Measurements from ENCODE around the gene RERE. TPM values are rescaled to one million over a fixed set of nuclear protein-coding genes. Genes with fewer than 3 reads are reported as not detected.

The RERE gene
- total RNA-seq, 2 donors from 2014 or later = 207 to 322 TPM

- H3K9me3 ChIP-seq = no peaks in the 10 kb centered on the region
- peaks cover 4% of the 10 kb centered on the region for H3K4me1 ChIP-seq (replicated peaks)
- 88% methylated on average over 3 of the region's 3 CpGs for WGBS
- no peak overlapping the region for H3K4me3 ChIP-seq
- no peak overlapping the region for H3K27ac ChIP-seq
- no peak for TF ChIP-seq POLR2A (IDR thresholded peaks at IDR 0.05)
- no peak for TF ChIP-seq POLR2AphosphoS5 (IDR thresholded peaks at IDR 0.05)
- TF ChIP-seq CTCF (IDR thresholded peaks at IDR 0.05) = no peak
- intact Hi-C loops (cut with DNase I) = loop anchor here (10.0 kb wide), 1 partner anchor 258 kb away; no protein-coding TSS in a partner anchor
- no peaks in the 10 kb centered on the region for H3K27me3 ChIP-seq (replicated peaks; ENCODE audit: insufficient read depth)
- DNase-seq (ENCODE audit: low spot score) = no peak
- H3K36me3 ChIP-seq = no peaks in the 10 kb centered on the region
Measured at GRCh38 chr1:8722366-8722765, 95.1 kb downstream of the RERE start.

- H3K27me3 ChIP-seq (replicated peaks; ENCODE audit: insufficient read depth) = no peaks in the 10 kb centered on the region
- TF ChIP-seq POLR2A (IDR thresholded peaks at IDR 0.05) (no peak), POLR2AphosphoS5 (IDR thresholded peaks at IDR 0.05) (no peak), CTCF (IDR thresholded peaks at IDR 0.05) (no peak)
- H3K36me3 ChIP-seq = no peaks in the 10 kb centered on the region
- H3K9me3 ChIP-seq = no peaks in the 10 kb centered on the region
- no peak overlapping the region for H3K4me3 ChIP-seq
- DNase-seq (ENCODE audit: low spot score) = no peak
- 70% methylated on average over 4 of the region's 4 CpGs for WGBS
- intact Hi-C loops (cut with DNase I) = loop anchor here (10.0 kb wide), 1 partner anchor 257 kb away; no protein-coding TSS in a partner anchor
- peaks cover 4% of the 10 kb centered on the region for H3K4me1 ChIP-seq (replicated peaks)
- no peak overlapping the region for H3K27ac ChIP-seq
Measured at GRCh38 chr1:8721679-8722324, 95.6 kb downstream of the RERE start.

- TF ChIP-seq CTCF (IDR thresholded peaks at IDR 0.05) = no peak
- no peak for TF ChIP-seq POLR2AphosphoS5 (IDR thresholded peaks at IDR 0.05)
- no peak for TF ChIP-seq POLR2A (IDR thresholded peaks at IDR 0.05)
- intact Hi-C loops (cut with DNase I) = loop anchor here (10.0 kb wide), 1 partner anchor 256 kb away; no protein-coding TSS in a partner anchor
- DNase-seq (ENCODE audit: low spot score) = no peak
- no peaks in the 10 kb centered on the region for H3K27me3 ChIP-seq (replicated peaks; ENCODE audit: insufficient read depth)
- H3K27ac ChIP-seq = no peak overlapping the region
- H3K36me3 ChIP-seq = no peaks in the 10 kb centered on the region
- no peaks in the 10 kb centered on the region for H3K9me3 ChIP-seq
- no peak overlapping the region for H3K4me3 ChIP-seq
- peaks cover 4% of the 10 kb centered on the region for H3K4me1 ChIP-seq (replicated peaks)
- 98% methylated on average over 8 of the region's 8 CpGs for WGBS
Measured at GRCh38 chr1:8720347-8720746, 97.1 kb downstream of the RERE start.

GRCh38 chr1:8718850-8719361 is 98.5 kb downstream of the RERE start:
- no peaks in the 10 kb centered on the region for H3K27me3 ChIP-seq (replicated peaks; ENCODE audit: insufficient read depth)
- no peaks in the 10 kb centered on the region for H3K9me3 ChIP-seq
- H3K36me3 ChIP-seq = no peaks in the 10 kb centered on the region
- intact Hi-C loops (cut with DNase I) = loop anchor here (5.0 kb wide), 1 partner anchor 128 kb away; no protein-coding TSS in a partner anchor
- no peak for DNase-seq (ENCODE audit: low spot score)
- H3K4me1 ChIP-seq (replicated peaks) = peaks cover 1% of the 10 kb centered on the region
- TF ChIP-seq CTCF (IDR thresholded peaks at IDR 0.05) (peak in 1 of 4 experiments; percentile 18), POLR2AphosphoS5 (IDR thresholded peaks at IDR 0.05) (no peak)
- 44% methylated on average over 3 of the region's 3 CpGs for WGBS
- no peak overlapping the region for H3K4me3 ChIP-seq
- H3K27ac ChIP-seq = no peak overlapping the region

- Histone ChIP-seq H3K27me3 (replicated peaks; ENCODE audit: insufficient read depth) (no peaks in the 10 kb centered on the region), H3K36me3 (no peaks in the 10 kb centered on the region), H3K4me3 (no peak overlapping the region), H3K9me3 (no peaks in the 10 kb centered on the region), H3K27ac (no peak overlapping the region), H3K4me1 (replicated peaks) (peaks cover 9% of the 10 kb centered on the region)
- no peak for TF ChIP-seq POLR2AphosphoS5 (IDR thresholded peaks at IDR 0.05)
- no peak for TF ChIP-seq CTCF (IDR thresholded peaks at IDR 0.05)
- no peak for TF ChIP-seq POLR2A (IDR thresholded peaks at IDR 0.05)
- WGBS = 63% methylated on average over 3 of the region's 3 CpGs
- no peak for DNase-seq (ENCODE audit: low spot score)
- intact Hi-C loops (cut with DNase I) = loop anchor here (5.0 kb wide), 1 partner anchor 130 kb away; no protein-coding TSS in a partner anchor
Measured at GRCh38 chr1:8717148-8717547, 100.3 kb downstream of the RERE start.
